HG03025 (cell line): ENCODE measurements around the gene SP1.
"Not testable (repeated sequence)": the region's sequence is repeated elsewhere in the genome, so short reads cannot be mapped to it uniquely, and the experiment has no call there.

Experiments
- ATAC-seq: cut with Tn5 transposase; IDR thresholded peaks from one replicate; pipeline ENCODE4 v1.9.1; 2021; ENCODE audit warnings: mild to moderate bottlenecking, moderate library complexity; ENCODE audit not compliant: unreplicated experiment, low FRiP score

SP1 gene

DNA sequence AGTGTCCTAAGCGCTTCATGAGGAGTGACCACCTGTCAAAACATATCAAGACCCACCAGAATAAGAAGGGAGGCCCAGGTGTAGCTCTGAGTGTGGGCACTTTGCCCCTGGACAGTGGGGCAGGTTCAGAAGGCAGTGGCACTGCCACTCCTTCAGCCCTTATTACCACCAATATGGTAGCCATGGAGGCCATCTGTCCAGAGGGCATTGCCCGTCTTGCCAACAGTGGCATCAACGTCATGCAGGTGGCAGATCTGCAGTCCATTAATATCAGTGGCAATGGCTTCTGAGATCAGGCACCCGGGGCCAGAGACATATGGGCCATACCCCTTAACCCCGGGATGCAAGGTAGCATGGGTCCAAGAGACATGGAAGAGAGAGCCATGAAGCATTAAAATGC, 31.0 kb downstream of the SP1 start:
- ATAC-seq: no peak

DNA sequence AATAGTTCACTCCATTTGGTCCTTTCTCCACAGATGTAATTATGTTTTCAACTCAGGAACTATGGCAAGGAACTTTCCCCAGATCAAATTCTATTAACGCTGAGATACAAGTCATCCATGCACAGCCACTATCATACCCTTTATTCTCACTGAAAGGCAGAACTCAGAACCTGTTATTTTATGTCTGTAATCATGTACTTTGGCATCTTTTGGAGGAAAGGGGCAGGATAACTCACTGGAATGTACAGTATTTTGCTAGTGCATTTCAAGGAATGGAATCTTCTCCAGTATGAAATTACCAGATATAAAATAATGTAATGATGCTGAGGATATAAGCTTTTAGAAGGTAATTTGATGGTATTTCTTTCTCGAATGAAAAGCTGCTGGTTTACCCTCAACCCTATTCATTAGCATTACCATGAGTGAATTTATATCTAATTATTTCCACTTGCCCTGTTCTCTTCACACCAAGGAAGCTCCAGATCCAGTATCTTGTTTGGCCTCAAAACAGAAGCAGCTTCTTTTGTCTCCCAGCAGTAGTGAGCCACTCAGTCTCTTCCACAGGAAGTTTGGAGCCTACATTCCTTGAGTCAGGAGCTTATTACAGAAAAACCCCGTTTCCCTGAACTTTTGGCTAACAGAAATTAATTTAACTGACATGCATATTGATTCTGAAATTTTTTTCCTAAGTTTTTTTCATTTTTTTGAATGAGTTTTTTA, 33.7 kb downstream of the SP1 start:
- no peak for ATAC-seq

DNA sequence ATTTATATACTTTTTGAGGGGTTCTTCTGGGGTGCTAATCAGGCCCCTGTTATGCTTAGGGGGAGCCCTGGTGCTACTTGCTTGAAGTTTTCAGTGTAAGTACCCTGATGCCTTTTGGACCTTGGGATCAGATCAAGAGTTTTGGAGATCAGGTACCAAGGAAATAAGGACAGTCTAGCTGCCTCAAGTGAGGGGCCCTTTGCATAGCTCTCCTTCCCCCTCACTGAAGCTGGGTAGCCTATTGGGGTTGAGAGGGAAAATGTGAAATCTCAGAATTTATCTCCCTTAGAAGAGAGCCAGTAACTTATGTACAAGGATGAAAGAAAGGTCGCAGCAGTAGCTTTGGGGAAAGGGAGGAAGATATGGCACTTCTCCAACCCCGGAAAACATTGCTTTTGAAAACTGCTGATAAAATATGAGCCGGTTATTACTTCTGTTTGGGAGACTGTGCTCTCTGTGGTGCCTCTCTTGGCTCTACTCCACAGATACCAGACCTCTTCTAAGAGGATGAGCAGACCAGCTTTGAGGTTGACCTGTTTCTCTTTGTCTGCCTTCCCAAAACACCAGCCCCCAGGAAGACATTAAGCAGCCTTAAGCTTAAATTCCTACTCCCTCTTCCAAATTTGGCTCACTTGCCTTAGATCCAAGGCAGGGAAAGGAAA, 34.9 kb downstream of the SP1 start:
- ATAC-seq: no peak

DNA sequence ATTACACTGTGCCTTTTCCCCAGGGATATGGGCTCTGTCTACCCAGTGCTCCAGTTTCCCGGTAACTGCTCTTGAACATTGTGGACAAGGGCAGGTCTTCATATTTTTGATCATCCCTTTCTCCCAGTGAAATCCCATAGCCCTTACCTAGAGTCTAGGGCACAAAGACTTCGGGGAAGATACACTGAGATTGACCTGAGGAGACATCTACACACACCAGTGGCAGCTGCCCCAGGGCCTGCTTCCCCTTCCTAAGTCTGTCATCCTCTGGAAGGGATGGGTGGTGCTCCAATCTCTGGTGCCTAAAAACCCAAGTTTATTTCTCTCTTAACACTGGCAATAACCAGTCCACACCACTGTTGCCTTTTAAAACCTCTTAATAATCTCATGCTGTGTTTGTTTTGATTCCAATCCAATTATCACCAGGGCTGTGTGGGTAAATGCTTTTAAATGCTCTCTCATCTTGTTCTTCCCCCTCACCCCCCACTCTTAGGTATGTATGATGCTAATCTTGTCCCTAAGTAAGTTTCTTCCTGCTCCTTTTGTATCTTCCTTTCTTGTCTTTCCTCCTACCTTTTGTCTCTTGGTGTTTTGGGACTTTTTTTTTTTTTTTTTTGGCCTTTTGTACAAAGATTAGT, 35.9 kb downstream of the SP1 start:
- not testable (repeated sequence) for ATAC-seq

DNA sequence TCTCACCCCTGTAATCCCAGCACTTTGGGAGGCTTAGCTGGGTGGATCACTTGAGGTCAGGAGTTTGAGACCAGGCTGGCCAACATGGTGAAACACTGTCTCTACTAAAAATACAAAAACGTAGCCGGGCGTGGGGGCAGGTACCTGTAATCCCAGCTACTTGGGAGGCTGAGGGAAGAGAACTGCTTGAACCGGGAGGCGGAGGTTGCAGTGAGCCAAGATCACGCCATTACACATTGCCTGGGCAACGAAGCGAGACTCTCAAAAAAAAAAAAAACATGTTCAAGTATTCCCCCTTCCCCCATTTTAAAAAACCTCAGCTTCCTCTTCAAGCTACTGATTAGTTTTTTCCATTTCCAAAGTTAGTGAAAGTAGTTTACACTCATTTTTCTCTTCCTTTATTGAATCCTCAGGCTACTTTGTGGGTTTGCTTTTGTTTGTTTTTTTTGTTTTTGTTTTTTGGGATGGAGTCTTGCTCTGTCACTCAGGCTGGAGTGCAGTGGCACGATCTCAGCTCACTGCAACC, 37.4 kb downstream of the SP1 start:
- not testable (repeated sequence) for ATAC-seq

DNA sequence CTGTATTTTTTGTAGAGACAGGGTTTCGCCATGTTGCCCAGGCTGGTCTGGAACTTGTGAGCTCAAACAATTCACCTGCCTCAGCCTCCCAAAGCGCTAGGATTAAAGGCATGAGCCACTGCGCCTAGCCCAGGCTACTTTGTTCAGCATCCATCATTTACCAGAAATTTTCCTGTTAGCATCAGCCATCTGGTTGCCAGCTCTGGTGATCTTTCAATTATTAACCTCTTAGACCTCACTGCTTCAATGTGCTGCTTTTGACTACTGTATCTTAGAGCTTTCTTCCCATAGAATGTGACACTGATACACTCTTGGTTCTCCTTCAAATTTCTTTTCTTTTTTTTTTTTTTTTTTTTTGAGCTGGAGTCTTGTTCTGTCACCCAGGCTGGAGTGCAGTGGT, 38.2 kb downstream of the SP1 start:
- ATAC-seq: no peak

DNA sequence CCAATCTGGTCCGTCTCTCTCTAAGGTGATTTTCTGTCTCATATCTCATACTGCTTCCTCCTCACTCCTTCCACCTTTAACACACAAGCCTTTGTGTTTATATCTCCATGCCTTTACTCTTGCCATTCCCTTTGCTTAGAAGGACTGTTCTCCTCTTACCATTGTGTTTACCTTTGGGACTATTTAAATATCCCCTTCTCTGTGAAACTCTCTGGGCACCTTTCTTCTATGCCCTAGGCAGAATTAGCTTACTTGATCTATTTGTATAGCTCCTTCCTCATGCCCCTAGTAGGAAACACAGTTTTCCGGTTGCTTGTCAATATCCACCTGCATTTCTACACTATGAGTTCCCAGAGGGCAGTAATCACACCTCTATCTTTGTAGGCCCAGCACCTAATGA, 39.8 kb downstream of the SP1 start:
- no peak for ATAC-seq

DNA sequence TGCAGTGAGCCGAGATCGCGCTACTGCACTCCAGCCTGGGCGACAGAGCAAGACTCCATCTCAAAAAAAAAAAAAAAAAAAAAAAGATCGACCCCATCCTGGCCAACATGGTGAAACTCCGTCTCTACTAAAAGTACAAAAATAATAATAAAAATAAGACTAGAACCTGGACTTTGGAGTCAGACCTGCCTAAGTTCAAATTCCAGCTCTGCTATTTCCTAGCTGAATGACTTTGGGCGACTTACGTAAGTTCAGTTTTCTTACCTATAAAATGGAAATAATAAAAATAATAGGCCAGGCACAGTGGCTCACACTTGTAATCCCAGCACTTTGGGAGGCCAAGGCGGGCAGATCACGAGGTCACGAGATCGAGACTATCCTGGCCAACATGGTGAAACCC, 42.3 kb downstream of the SP1 start:
- not testable (repeated sequence) for ATAC-seq

DNA sequence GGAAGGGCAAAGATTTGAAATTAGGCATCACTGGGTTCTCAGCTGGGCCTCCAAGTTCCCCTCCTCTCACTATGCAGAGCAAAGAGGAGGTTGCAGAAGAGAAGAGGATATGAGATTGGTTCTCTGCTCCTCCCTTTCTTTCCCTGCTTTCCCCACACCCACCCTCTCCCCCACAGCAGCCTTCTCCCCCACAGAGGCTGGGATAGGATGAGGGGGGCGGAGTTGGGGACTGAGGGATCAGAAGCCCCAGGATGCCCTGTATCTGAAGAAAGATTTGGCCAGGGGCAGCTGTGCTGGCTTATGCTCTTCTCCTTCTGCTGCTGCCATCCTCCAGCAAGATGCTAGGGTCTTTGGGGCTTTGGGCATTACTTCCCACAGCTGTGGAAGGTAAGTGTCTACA, 43.6 kb downstream of the SP1 start, which contains the start of gene AMHR2:
AMHR2 (plus strand) TSS at position 259 of the 400 bp plus-strand sequence; CDS start at position 339, 80 bp downstream.
- ATAC-seq: no peak

DNA sequence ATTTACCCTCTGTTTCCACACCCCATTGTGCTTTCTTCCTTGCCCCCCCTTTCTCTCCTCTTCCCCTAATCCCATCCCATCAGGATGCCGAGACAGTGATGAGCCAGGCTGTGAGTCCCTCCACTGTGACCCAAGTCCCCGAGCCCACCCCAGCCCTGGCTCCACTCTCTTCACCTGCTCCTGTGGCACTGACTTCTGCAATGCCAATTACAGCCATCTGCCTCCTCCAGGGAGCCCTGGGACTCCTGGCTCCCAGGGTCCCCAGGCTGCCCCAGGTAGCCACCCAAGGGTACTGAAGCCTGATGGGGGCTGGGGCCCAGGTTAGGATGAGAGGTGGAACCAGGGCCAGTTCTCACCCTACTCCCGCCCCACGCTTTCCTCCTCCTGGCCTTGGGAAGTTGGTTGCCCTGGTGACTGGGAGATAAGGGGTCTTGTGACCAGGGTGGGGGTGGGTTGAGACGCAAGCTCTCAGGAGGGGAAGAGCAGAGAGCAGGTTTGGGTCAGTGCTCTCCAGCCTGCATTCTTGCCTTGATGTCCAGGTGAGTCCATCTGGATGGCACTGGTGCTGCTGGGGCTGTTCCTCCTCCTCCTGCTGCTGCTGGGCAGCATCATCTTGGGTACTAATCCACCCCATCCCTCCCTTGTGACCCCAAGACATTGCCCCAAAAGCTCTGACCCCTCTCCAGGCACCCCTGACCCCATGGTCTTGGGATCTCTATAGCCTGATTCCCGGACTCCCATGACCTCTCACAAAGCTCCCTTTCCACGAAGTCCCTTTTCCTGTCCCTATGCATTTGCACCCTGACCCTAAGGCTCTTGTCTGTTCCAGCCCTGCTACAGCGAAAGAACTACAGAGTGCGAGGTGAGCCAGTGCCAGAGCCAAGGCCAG, 44.9 kb downstream of the SP1 start:
- ATAC-seq: no peak

DNA sequence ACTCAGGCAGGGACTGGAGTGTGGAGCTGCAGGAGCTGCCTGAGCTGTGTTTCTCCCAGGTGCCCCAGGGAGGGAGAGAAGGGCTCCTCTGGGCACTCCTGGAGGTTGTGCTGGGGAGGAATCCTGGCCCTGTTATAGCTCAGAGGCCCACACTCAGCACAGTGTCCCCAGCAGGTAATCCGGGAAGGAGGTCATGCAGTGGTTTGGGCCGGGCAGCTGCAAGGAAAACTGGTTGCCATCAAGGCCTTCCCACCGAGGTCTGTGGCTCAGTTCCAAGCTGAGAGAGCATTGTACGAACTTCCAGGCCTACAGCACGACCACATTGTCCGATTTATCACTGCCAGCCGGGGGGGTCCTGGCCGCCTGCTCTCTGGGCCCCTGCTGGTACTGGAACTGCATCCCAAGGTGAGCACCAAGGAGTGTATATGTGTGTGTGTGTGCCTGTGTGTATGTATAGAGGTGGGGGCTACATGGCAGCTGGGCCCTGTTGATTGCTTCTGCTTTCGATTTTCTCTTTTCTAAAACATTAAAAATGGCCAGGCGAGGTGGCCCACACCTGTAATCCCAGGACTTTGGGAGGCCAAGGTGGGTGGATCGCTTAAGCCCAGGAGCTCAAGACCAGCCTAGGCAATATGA, 45.7 kb downstream of the SP1 start:
- ATAC-seq: no peak

DNA sequence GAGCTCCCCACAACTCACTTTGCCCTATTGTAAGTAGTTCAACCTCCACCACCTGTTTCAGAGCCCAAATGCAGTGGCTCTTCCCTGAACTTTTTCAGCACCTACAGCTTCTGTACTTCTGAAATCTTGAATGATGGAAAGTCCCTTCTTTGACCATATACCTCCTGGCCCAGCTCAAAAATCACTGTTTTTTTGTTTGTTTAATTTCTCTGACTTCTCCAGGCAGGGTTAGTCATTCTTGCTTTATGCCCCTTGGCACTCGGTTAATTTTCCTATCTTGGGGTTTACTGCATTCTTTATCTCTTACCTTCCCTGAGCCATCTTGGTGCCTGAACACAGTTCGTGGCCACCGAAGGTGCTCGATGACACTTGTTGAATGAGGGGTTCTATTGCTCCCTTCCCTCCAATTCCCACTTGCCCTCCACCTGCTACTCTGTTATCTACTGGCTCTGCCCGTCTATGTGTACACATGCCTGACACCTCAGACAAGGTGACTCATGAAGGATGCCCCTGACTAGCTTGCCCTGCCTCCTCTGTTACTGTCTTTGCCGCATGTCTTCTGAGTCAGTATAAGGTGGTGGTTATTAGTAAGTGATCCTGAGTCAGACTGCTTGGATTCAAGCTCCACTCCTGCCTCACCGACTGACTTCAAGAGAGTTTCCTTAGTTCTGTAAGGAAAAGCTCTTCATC, 48.1 kb downstream of the SP1 start:
- no peak for ATAC-seq

DNA sequence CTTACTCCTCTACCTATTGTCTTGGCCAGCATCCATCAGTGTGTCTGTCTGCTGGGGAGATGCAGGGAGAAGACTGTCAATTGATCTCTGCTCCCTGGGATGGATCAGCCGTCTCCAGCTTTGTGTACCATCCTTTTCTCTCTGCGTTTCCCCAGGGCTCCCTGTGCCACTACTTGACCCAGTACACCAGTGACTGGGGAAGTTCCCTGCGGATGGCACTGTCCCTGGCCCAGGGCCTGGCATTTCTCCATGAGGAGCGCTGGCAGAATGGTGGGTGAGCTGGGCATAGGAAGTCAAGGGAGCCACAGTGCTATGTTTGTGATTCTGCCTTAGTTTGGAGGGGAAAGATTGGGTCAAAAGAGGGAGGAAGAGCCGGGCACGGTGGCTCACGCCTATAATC, 48.8 kb downstream of the SP1 start:
- ATAC-seq: no peak

DNA sequence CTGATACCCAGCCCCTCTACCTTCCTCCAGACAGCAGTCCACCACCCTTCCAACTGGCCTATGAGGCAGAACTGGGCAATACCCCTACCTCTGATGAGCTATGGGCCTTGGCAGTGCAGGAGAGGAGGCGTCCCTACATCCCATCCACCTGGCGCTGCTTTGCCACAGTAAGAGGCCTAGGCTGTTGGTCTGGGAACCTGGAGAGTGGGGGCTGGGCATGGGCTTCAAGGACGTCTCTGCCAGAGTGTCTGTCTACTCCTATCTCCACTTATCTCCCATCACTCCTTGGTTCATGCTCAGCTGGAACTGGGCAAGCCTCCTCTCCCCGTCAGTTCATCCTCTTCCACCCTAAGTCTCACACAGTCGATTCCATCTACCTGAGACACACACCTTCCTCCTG, 50.1 kb downstream of the SP1 start:
- no peak for ATAC-seq

DNA sequence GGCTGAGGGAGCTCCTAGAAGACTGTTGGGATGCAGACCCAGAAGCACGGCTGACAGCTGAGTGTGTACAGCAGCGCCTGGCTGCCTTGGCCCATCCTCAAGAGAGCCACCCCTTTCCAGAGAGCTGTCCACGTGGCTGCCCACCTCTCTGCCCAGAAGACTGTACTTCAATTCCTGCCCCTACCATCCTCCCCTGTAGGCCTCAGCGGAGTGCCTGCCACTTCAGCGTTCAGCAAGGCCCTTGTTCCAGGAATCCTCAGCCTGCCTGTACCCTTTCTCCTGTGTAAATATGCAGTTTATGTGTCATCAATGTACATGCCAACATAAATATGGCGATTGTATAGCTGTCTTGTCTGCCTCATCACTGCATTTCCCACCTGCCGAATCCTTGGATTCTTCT, 51.2 kb downstream of the SP1 start:
- ATAC-seq: no peak

DNA sequence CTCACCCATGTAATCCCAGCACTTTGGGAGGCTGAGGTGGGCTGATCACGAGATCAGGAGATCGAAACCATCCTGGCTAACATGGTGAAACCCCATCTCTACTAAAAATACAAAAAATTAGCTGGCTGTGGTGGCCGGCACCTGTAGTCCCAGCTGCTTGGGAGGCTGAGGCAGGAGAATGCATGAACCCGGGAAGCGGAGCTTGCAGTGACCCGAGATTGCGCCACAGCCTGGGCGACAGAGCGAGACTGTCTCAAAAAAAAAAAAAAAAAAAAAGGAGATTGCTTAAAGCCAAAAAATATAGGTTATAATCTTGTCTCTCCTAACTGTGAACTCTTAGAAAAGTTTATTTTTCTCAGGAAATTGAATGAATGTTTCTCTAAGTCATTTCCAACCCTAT, 55.4 kb downstream of the SP1 start:
- not testable (repeated sequence) for ATAC-seq

DNA sequence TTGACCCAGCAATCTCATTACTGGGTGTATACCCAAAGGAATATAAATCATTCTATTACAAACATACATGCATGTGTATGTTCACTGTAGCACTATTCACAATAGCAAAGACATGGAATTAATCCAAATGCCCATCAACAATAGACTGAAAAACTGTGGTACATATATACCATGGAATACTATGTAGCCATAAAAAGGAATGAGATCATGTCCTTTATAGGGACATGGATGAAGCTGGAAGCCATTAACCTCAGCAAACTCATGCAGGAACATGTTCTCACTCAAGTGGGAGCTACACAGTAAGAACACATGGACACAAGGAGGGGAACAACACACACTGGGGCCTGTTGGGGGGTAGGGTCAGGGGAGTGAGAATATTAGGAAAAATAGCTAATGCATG, 59.6 kb downstream of the SP1 start:
- not testable (repeated sequence) for ATAC-seq

DNA sequence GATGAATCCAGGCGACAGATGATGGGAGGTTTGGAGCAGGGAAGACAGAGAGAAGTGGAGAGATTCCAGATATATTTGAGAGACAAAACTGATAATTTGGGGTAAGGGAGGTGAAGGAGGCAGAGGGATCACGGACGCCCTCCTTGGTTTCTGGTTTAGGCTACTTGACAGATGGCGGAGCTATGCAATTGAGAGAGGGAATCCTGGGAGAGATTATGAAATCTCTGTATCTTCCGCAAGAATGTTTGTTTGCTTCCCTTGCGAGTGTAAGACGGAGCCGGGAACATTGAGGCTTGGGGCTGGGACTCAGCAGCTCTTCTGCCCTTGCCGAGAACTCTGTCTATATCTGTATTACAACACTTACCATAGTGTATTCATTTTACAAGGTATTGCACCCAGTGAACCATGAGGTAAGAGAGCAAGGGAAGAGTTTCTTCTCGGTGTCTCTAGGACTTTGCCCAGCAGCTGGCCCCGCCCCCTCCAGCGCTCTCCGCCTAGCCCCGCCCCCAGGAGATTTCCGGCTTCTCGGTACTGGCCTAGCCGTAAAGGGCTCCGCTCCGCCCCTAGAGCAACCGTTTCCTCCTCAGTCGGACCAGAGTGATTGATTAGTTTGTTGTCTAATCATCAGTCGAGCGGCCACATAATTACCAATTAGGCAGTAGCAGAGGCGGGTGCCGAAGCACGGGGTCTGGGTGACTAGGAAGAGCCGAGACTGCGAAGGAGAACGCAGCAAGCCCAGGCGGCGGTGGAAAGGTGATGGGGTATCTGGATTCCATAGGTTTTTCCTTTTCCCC, 61.3 kb downstream of the SP1 start, which contains the start of gene PRR13:
PRR13 (plus strand) TSS at position 695 of the 794 bp plus-strand sequence. CDS start 981 bp downstream, outside the sequence.
- ATAC-seq: peak; percentile 89
